ENCODE measurements around the gene D2HGDH. TPM values are rescaled to one million over a fixed set of nuclear protein-coding genes. Genes with fewer than 3 reads are reported as not detected.
"Not testable (repeated sequence)": the region's sequence is repeated elsewhere in the genome, so short reads cannot be mapped to it uniquely, and the experiment has no call there.

The D2HGDH gene
- polyA plus RNA-seq, 1 donor from 2014 or later = 7.7 TPM

GRCh38 chr2:241719093-241719492, 15.3 kb upstream of the D2HGDH start:
- Mint-ChIP-seq H3K9me3 (no peaks in the 10 kb centered on the region), H3K27me3 (no peaks in the 10 kb centered on the region), H3K27ac (no peak overlapping the region), H3K36me3 (peaks cover 9% of the 10 kb centered on the region), H3K4me3 (no peak overlapping the region), H3K4me1 (peaks cover 0 to 3% (median 0%) of the 10 kb centered on the region in 3 donors)

GRCh38 chr2:241720099-241720498, 14.3 kb upstream of the D2HGDH start:
- no peaks in the 10 kb centered on the region for H3K27me3 Mint-ChIP-seq
- peaks cover 0 to 2% (median 0%) of the 10 kb centered on the region in 3 donors for H3K4me1 Mint-ChIP-seq
- no peak overlapping the region for H3K4me3 Mint-ChIP-seq
- no peak overlapping the region for H3K27ac Mint-ChIP-seq
- no peaks in the 10 kb centered on the region for H3K9me3 Mint-ChIP-seq
- H3K36me3 Mint-ChIP-seq = peaks cover 7% of the 10 kb centered on the region

GRCh38 chr2:241720560-241720959, 13.9 kb upstream of the D2HGDH start:
- H3K36me3 Mint-ChIP-seq = peaks cover 8% of the 10 kb centered on the region
- H3K9me3 Mint-ChIP-seq = no peaks in the 10 kb centered on the region
- H3K27me3 Mint-ChIP-seq = no peaks in the 10 kb centered on the region
- peaks cover 0 to 2% (median 0%) of the 10 kb centered on the region in 3 donors for H3K4me1 Mint-ChIP-seq
- H3K4me3 Mint-ChIP-seq = no peak overlapping the region
- H3K27ac Mint-ChIP-seq = no peak overlapping the region

- no peak overlapping the region for H3K27ac Mint-ChIP-seq
- peaks cover 6% of the 10 kb centered on the region for H3K36me3 Mint-ChIP-seq
- H3K4me3 Mint-ChIP-seq = no peak overlapping the region
- no peaks in the 10 kb centered on the region for H3K27me3 Mint-ChIP-seq
- H3K4me1 Mint-ChIP-seq = peaks cover 0 to 2% (median 0%) of the 10 kb centered on the region in 3 donors
- no peaks in the 10 kb centered on the region for H3K9me3 Mint-ChIP-seq
Measured at GRCh38 chr2:241721852-241722251, 12.6 kb upstream of the D2HGDH start.

GRCh38 chr2:241722896-241723454, 11.5 kb upstream of the D2HGDH start:
- Mint-ChIP-seq H3K4me3 (no peak overlapping the region), H3K36me3 (peaks cover 4% of the 10 kb centered on the region), H3K4me1 (peaks cover 0 to 2% (median 0%) of the 10 kb centered on the region in 3 donors), H3K9me3 (no peaks in the 10 kb centered on the region), H3K27ac (no peak overlapping the region), H3K27me3 (no peaks in the 10 kb centered on the region)

GRCh38 chr2:241724259-241724974, 10.0 kb upstream of the D2HGDH start:
- H3K27ac Mint-ChIP-seq = no peak overlapping the region

GRCh38 chr2:241724975-241725870, 9.2 kb upstream of the D2HGDH start:
- Mint-ChIP-seq H3K27ac (peak overlapping the region in 2 of 3 donors; percentile 34 to 87), H3K36me3 (peaks cover 4% of the 10 kb centered on the region), H3K4me1 (peaks cover 0 to 5% (median 5%) of the 10 kb centered on the region in 3 donors), H3K4me3 (no peak overlapping the region), H3K9me3 (no peaks in the 10 kb centered on the region), H3K27me3 (no peaks in the 10 kb centered on the region)

More at GRCh38 chr2:241724259-241724974, 10.0 kb upstream of the D2HGDH start:
- peaks cover 4% of the 10 kb centered on the region for H3K36me3 Mint-ChIP-seq
- H3K27me3 Mint-ChIP-seq = no peaks in the 10 kb centered on the region
- peak overlapping the region in 1 of 4 donors; percentile 17 for H3K4me3 Mint-ChIP-seq
- H3K9me3 Mint-ChIP-seq = no peaks in the 10 kb centered on the region
- peaks cover 0 to 2% (median 0%) of the 10 kb centered on the region in 3 donors for H3K4me1 Mint-ChIP-seq

GRCh38 chr2:241726459-241726858, 8.0 kb upstream of the D2HGDH start:
- Mint-ChIP-seq H3K36me3 (peaks cover 4% of the 10 kb centered on the region), H3K9me3 (no peaks in the 10 kb centered on the region), H3K4me3 (no peak overlapping the region), H3K27me3 (no peaks in the 10 kb centered on the region), H3K4me1 (peaks cover 0 to 10% (median 5%) of the 10 kb centered on the region in 3 donors), H3K27ac (no peak overlapping the region)

- peaks cover 3% of the 10 kb centered on the region for H3K36me3 Mint-ChIP-seq
- peaks cover 3 to 15% (median 7%) of the 10 kb centered on the region in 3 donors for H3K4me1 Mint-ChIP-seq
- H3K9me3 Mint-ChIP-seq = no peaks in the 10 kb centered on the region
- no peak overlapping the region for H3K27ac Mint-ChIP-seq
- no peak overlapping the region for H3K4me3 Mint-ChIP-seq
- H3K27me3 Mint-ChIP-seq = no peaks in the 10 kb centered on the region
Measured at GRCh38 chr2:241728000-241728399, 6.4 kb upstream of the D2HGDH start.

GRCh38 chr2:241728627-241729026, 5.8 kb upstream of the D2HGDH start:
- Mint-ChIP-seq H3K4me3 (no peak overlapping the region), H3K27me3 (no peaks in the 10 kb centered on the region), H3K4me1 (peaks cover 3 to 15% (median 7%) of the 10 kb centered on the region in 3 donors), H3K9me3 (no peaks in the 10 kb centered on the region), H3K36me3 (peaks cover 2% of the 10 kb centered on the region), H3K27ac (no peak overlapping the region)

GRCh38 chr2:241729868-241730267, 4.6 kb upstream of the D2HGDH start:
- H3K4me3 Mint-ChIP-seq = peak overlapping the region in 2 of 4 donors; percentile 23 to 50
- peaks cover 3 to 15% (median 7%) of the 10 kb centered on the region in 3 donors for H3K4me1 Mint-ChIP-seq

GRCh38 chr2:241730671-241731293, 3.6 kb upstream of the D2HGDH start:
- Mint-ChIP-seq H3K4me1 (peaks cover 7 to 15% (median 7%) of the 10 kb centered on the region in 3 donors), H3K9me3 (no peaks in the 10 kb centered on the region), H3K36me3 (no peaks in the 10 kb centered on the region), H3K27ac (no peak overlapping the region), H3K27me3 (no peaks in the 10 kb centered on the region), H3K4me3 (peak overlapping the region in 2 of 4 donors; percentile 72 to 84)

More at GRCh38 chr2:241729868-241730267, 4.6 kb upstream of the D2HGDH start:
- peaks cover 2% of the 10 kb centered on the region for H3K36me3 Mint-ChIP-seq
- no peaks in the 10 kb centered on the region for H3K9me3 Mint-ChIP-seq
- no peak overlapping the region for H3K27ac Mint-ChIP-seq
- no peaks in the 10 kb centered on the region for H3K27me3 Mint-ChIP-seq

GRCh38 chr2:241732513-241733186, 1.8 kb upstream of the D2HGDH start:
- peaks cover 7 to 16% (median 9%) of the 10 kb centered on the region in 3 donors for H3K4me1 Mint-ChIP-seq
- H3K36me3 Mint-ChIP-seq, H3K27me3 Mint-ChIP-seq, H3K9me3 Mint-ChIP-seq: not testable (repeated sequence)
- peak overlapping the region; percentile 72 to 86 (median 84) for H3K4me3 Mint-ChIP-seq
- peak overlapping the region; percentile 83 to 90 (median 86) for H3K27ac Mint-ChIP-seq

All from IgD-negative memory B cell (primary cell).